GM21447 (cell line): ENCODE results near the gene CACNA2D4.
"Not testable (repeated sequence)": the region's sequence is repeated elsewhere in the genome, so short reads cannot be mapped to it uniquely, and the experiment has no call there.

ENCODE experiments used
- ATAC-seq: cut with Tn5 transposase; IDR thresholded peaks from one replicate; pipeline ENCODE4 v1.9.1; 2021; ENCODE audit not compliant: unreplicated experiment

CACNA2D4 gene, protein sequence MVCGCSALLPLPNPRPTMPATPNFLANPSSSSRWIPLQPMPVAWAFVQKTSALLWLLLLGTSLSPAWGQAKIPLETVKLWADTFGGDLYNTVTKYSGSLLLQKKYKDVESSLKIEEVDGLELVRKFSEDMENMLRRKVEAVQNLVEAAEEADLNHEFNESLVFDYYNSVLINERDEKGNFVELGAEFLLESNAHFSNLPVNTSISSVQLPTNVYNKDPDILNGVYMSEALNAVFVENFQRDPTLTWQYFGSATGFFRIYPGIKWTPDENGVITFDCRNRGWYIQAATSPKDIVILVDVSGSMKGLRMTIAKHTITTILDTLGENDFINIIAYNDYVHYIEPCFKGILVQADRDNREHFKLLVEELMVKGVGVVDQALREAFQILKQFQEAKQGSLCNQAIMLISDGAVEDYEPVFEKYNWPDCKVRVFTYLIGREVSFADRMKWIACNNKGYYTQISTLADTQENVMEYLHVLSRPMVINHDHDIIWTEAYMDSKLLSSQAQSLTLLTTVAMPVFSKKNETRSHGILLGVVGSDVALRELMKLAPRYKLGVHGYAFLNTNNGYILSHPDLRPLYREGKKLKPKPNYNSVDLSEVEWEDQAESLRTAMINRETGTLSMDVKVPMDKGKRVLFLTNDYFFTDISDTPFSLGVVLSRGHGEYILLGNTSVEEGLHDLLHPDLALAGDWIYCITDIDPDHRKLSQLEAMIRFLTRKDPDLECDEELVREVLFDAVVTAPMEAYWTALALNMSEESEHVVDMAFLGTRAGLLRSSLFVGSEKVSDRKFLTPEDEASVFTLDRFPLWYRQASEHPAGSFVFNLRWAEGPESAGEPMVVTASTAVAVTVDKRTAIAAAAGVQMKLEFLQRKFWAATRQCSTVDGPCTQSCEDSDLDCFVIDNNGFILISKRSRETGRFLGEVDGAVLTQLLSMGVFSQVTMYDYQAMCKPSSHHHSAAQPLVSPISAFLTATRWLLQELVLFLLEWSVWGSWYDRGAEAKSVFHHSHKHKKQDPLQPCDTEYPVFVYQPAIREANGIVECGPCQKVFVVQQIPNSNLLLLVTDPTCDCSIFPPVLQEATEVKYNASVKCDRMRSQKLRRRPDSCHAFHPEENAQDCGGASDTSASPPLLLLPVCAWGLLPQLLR

DNA sequence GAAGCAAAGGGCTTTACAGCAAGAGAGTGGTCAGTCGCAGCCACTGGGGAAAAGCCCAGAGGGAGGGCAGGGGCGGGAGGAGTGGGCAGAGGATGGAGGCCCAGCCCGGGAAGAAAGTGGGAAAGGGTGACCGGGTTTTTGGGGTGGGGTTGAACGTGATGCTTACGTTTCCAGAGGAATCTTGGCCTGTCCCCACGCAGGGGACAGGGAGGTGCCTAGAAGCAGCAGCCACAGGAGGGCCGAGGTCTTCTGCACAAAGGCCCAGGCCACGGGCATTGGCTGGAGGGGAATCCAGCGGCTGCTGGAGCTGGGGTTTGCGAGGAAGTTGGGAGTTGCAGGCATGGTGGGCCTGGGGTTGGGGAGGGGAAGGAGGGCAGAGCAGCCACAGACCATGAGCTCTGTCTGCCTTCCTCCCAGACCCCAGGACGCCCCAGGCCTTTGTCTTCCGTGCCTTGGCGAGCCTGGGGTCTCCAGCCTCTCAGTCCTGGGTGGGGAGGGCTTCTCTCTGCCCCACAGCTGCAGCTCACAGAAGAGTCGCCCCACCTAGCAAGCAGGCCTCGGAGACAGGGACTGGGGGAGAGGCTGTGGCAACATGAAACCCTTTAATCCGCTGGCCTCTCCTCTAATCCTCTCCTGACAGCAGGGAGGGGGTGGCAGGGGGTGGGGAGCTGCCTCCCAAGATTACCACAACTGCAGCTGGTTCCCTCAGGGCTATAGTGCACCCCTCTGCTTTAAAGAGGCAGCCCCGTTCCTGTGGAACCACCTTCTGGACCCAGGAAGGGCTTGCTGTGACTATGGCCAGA lies at the start of gene CACNA2D4:
TSS of gene CACNA2D4 (minus strand) at position 572 of the 803 bp plus-strand sequence. CDS start at position 393, 179 bp downstream.
- no peak for ATAC-seq

DNA sequence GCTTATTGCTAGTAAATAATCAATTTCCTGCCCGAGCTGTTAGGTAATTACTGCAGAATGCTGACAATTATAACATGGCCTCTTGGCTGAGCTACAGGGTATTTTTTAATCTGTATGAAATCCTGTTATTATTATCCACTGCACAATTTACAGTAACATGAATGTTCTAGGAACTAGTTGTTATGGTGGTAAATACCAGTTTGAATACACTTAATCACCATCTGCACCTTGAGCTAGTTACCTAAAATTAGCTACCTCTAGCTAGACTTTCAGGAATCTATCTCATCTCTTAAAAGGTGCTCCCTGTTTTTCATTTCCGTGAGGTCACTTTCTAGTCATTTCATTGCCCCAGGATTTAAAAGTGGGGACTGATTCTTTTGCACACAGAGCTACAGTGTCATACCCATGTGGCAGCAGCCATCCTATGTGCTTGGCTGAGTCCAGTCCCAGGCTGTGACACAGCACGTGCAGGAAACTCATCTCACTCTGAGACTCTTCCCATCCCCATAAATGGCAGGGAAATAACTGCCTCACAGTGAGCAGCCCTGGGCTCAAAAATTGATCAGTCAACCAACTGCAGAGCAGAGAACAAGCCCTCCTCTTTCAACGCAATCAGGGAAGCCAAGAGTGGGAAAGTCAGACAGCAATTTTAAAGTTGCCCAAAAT lies 48.2 kb upstream of the CACNA2D4 start:
- no peak for ATAC-seq

DNA sequence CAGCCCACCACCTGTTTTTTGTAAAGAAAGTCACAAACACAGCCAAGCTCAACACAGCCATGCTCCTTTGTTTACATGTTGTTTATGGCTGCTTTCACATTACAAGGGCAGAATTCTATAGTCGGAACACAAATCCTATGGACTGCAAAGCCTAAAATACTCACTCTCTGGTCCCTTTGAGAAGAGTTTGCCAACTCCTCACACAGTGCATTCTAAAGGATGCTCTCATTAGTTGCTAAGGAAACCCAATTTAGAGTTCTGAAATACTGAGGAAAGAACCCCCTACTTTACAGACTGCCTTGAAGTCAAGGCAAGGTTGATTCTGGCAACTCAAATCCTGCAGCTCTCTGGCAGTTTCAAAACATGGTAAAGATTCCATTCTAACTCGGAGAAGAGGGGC lies 47.5 kb upstream of the CACNA2D4 start:
- ATAC-seq = no peak

DNA sequence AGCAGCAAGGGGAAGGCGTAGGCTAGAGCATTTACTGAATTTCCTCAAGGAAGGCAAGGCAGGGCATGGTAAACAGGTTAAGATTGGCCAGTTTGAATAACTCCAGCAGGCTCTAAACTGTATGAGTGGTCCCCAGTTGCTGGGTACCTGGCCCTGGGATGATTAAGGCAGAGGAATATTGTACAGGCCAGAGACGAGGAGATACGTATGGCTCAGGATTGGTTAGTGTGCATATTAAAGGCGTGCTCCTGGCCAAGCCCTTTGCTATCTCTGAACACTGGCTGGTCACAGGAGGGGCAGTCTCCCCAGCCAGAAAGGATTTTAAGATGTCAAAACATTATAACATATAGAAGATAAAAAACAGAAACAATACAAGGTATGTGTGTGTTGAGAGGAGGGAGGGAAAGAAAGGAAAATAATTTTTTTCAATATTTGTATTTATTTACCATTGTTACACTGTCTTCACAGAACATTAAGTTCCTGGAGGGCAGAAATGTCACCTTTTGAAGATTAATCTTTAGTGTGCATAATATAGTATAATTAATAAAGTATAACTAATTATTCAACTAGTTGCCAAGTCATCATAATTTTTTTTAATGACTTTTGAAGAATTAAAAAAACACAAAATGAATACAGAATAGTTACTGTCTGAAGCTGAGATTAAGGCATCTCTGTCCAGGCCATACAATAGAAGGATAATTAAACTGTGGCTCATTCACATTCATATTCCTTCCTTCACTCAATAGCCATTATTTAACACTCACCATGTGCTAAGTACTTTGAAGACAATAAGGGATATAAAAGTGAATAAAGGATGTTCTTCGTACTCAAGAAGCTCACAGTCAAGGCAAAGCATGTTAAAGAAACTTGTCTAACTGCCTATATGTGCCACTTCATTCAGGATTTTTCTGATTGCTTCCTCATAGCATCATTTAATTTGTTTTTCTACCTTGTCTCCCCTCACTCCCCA lies 43.9 kb upstream of the CACNA2D4 start:
- no peak for ATAC-seq

DNA sequence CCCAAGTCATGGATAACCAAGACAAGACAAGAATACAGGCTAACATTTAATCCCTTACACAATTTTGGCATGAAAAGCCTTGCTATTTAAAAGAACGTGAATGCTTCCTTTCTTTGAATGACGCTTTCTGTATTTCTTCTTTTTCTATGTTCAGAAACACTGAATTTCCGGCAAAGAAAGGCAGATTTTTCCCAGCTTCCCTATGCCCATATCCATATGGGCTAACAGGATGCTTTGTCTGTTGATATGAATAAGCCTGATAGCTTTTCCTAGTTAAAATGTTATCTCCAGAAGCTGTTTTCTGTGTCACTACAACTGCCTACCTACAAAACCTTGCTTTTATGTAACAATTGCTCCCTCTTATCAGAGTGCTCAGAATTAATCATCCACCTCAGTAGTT lies 38.3 kb upstream of the CACNA2D4 start:
- no peak for ATAC-seq

DNA sequence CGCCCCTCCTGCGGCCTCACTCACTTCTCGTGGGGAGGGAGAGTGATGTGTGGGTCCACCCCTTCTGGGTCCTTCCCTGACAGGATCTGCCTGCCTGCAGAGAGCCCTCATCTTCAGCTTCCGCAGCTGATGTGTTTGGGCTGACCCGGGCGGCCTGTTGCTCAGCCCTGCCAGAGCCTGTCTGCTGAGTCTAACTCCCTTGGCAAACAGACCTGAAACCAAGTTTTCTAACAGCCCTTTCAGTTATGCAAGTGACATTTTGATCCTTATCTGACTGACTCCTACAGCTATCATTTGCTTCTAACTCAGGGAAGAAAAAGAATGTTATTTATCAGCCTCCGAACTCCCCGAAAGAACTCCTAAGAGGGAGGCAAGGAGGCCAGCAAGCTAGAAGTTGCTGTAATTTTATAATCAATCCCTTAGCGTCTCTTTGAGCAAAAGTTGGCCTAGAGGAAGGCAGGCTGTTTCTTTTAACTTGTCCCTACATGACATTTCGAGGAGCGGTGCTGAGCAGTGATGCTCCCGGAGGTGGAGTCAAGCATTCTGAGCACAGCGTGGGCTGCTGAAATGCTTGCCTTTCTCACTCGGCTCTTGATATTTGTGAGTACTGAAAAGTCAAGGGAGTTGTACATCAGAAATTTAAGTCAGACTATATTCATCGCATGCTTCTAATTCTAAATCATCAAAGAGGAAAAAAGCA lies 31.5 kb upstream of the CACNA2D4 start:
- ATAC-seq = no peak

DNA sequence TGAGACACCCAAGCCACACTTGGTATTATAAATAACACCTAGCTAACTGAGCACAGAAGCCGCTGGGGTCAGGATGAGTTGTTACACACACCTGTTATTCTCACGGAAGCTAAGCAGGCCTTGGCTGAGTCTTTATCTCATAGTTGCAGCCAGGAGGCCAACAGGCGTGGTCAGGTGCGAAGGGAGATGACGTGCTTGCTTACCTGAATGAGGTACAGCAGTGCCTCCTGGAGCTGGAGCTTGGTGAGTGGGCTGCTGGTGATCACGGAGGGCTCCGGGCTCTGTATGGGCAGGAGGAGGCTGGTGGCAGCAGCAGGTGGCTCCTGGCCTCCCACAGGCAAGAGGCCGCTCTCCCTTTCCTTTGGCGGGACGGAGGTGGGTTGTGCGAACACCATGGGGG lies 30.4 kb upstream of the CACNA2D4 start:
- ATAC-seq = no peak

DNA sequence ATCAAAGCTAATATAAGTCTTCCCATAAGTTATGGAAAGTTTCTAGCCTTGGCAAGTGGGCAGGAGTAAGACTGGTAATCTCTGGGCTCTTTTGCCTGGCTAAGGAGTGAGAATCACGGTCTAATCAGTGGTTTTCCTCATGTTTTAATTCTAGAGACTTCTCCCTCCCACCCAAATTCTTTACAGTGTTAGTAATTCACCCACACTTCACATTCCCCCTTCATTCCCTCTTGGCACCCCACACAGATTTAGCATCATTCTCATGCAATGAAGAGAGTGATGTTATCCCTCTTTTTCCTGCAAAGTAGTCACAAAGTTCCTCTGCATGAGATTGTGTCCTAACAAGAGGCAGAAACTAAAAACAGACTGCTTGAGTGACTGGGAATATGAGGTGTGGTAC lies 28.6 kb upstream of the CACNA2D4 start:
- ATAC-seq = no peak

DNA sequence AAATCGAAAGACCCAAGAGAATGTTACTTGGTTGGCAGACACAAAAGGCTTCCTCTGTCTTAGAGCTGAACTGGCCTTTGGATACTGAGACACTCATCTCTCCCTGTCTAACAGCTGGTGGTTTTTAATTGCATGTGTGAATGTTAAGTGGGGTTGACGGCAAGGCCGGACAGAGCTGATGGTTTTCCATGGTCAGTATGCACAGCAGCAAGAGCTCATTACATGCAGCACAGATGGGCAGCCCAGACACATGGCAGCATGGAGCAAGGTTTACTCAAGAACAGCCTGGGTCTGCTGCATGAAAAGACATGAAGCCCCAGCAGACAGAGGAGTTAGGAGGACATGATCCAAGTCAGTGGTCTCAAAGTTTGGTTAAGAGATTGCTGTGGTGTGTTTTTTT lies 27.8 kb upstream of the CACNA2D4 start:
- no peak for ATAC-seq

DNA sequence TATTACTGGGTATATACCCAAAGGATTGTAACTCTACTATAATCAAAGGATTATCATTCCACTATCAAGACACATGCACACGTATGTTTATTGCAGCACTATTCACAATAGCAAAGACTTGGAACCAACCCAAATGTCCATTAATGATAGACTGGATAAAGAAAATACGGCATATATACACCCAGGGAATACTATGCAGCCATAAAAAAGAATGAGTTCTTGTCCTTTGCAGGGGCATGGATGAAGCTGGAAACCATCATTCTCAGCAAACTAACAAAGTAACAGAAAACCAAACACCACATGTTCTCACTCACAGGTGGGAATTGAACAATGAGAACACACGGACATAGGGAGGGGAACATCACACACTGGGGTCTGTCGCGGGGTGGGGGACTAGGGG lies 27.1 kb upstream of the CACNA2D4 start:
- not testable (repeated sequence) for ATAC-seq

DNA sequence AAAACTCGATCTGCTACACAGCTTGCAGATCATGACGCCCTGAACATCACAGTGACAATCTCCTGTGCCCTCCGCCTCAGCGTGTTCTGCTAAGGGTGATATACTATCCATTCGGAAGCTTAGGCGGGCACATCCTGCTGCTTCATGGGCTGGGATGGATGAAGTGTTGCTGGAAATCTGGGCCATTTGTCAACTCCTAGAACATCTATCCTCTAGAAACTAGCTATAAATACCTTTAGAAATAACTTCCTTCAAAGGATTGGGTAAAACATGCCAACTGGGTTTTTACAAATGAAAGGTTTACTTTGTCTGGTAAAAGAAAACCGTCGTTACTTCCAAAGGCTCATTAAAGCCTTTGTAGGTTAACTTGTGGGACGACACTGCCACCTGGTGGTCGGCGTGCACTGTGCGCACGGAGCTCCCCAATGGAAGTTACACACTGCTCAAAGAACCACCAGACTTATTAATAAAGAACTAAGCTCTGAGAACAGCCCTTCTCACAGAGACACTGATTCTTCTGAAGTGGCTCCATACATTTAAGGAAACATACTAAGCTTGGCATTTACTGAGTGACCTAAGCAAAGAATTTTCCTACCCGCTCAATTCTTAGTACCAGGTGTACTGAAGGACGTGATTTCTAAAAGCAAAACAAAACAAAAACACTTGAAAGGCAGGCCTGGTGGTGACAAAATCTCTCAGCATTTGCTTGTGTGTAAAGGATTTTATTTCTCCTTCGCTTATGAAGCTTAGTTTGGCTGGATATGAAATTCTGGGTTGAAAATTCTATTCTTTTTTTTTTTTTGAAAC lies 21.6 kb upstream of the CACNA2D4 start:
- ATAC-seq = no peak

DNA sequence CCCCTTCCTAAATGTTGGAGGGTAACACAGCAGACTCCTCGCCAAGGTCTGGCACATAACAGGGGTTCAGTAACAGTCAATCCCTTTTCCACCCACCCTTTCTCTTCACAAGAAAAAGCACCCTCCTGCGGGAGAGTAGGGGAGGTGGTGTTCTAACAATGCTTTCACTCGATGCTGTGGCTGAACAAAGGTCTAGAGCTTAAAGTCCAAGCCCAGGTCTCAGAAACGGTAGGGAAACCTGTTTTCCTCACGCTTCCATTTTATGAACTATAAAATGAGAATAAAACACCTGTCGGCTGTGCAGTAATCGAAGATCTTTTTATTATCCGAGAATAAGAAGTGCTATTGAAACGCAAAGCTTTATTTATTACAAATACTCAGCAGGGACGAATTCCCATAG lies 20.9 kb upstream of the CACNA2D4 start:
- ATAC-seq = no peak

DNA sequence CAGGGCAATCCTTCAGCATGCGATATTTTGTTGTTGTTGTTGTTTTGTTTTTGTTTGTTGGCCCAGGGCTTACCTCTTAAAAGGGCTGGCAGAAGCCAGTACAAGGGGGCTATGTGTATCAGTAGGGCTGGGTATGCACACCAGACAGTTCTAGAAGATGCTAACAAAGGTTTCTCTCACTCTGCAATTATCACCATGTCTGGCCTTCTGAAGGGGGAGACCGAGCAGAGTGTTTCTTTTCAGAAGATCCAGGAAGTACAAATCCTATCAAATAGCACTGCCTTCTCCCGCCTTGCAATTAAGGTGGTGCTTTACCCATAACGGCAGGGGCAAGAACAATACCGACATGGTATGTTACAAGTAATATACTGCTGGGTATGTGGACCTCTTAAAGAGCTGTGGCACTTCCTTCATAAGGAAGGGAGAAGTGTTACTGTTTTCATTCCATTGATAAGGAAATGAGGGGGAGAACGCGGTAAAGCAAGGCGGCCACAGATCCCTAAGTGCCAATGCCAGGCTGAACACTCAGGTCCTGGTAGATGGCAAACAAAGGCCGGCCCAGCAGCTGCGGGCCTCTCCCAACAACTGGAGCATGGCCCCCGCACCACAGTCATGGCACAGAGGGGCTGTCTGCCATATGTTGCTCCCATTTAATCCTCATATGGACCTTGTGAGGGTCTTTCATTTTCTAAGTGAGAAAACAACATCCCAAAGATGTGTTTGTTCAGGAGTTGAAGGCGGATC lies 19.2 kb upstream of the CACNA2D4 start:
- no peak for ATAC-seq

DNA sequence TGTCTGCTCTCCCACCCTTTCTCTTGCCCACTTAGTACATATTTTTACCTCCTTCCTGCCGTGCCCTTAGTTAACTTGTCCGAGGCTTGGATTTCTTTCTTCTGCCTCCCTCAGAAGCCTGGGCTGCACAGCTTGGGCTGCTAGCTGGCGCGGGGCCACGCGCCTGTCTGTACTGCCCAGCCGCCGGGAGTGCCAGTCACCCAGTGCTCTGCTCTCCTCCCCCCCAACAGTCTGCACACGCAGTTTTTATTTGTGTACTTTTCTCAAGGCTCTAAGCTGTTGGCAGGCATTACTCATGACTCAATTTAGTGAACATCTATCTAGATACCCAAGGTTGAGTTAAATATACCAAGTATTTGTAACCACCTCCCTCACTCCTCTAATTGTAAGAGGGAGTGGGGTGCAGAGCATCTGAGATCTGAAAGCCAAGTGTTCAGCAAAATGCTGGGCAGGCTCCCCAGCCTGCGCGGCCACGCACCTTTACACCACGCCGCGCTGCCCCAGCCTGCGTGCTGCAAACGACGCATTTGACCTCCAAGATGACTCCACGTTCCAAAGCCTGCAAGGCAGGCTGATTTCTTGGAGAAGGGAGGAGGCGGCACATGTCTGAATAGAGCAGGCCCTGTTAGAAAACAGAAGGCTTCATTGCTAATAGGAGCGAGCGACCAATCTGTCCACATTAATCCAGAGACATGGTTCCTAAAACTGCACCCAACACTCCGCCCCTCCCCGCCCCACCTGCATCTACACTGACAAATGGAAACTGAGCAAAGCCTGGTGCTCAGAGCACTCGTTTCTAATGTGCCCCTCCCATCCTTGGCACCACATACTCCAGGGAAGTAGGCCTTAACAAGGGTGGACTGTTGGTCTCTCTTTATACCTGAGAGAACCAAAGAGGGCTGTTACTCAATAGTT lies 18.2 kb upstream of the CACNA2D4 start:
- ATAC-seq = no peak

DNA sequence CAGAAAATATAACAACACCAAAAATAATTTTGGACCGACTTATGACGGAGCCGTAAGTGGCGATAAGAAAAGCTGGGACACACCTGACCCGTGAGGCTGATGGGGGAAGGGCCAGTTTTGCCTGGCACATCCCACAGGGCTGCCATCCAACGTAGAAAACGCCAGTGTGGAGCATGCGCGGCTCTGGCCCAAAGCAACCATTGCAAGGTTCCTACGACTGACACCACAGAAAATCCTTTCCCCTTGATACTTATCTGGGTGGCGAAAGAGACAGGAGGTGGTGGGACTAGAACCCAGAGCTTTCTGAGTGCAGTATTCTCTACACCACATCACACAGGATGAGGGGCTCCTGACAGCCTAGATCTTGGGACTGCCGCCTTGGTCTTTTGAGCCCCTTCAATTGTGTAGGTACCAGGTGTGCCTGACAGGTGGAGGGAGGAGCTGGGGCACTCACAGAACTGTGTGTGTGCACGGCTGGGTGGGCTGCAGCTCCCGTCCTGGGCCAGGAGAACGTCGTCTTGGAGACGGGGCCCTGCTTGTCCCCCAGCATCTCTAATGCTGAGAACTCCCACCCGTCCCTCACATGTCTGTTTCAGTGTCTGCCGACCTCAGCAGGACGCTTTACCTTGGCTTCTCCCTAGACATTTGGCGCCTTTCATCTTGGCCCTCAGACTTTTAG lies 17.4 kb upstream of the CACNA2D4 start:
- no peak for ATAC-seq
